K562 (cell line): ENCODE data around the gene DCAF5. TPM values are rescaled to one million over a fixed set of nuclear protein-coding genes. Genes with fewer than 3 reads are reported as not detected.
A peak's percentile ranks its signal among the peaks of the same experiment; 100 is the strongest.

Experiments used
- AFF1 ChIP-seq, 2 experiments: fragments of 450-650 bp; IDR thresholded peaks; 2 replicates each; pipeline ENCODE4 v1.6.1; 2018; ENCODE audit warnings: mild to moderate bottlenecking in 2 of 2, low read depth in 1 of 2; ENCODE audit not compliant: partially characterized antibody in 2 of 2
- ATF2 ChIP-seq: sonication (generic); formaldehyde crosslinking; IDR thresholded peaks from 2 replicates; pipeline ENCODE4 v1.8.1; 2022; ENCODE audit warnings: missing genetic modification reagents
- RAD21 ChIP-seq, 2 experiments: fragments of 250-450 bp in 1 of 2; fragments of 450-650 bp in 1 of 2; sonication (Bioruptor Pico) in 1 of 2; formaldehyde crosslinking in 1 of 2; IDR thresholded peaks in 1 of 2; conservative IDR thresholded peaks in 1 of 2; 2 replicates each; pipeline versions ENCODE4 v1.4.0 to v1.8.0; 2020 to 2022; ENCODE audit warnings: mild to moderate bottlenecking in 2 of 2, moderate library complexity in 1 of 2
- RCOR1 ChIP-seq, 2 experiments: IDR thresholded peaks; 2 replicates each; pipeline ENCODE4 v1.6.1; 2012; ENCODE audit warnings: low read depth in 2 of 2, low read length in 2 of 2, borderline replicate concordance in 1 of 2, improper control_type of control experiment in 1 of 2
- ZBTB40 ChIP-seq, 2 experiments: fragments of 450-650 bp in 1 of 2; sonication (generic) in 1 of 2; formaldehyde crosslinking in 1 of 2; IDR thresholded peaks; 2 replicates each; pipeline versions ENCODE4 v1.7.1 to v1.9.0; 2016 to 2022; ENCODE audit warnings: inconsistent platforms in 1 of 2, mild to moderate bottlenecking in 1 of 2, missing genetic modification reagents in 1 of 2
- ZNF143 ChIP-seq: sonication (generic); formaldehyde crosslinking; IDR thresholded peaks from 2 replicates; pipeline ENCODE4 v1.9.0; 2022; ENCODE audit warnings: mild to moderate bottlenecking, missing genetic modification reagents
- ZNF184 ChIP-seq: sonication (generic); formaldehyde crosslinking; IDR thresholded peaks from 2 replicates; pipeline ENCODE4 v1.5.0; 2020; ENCODE audit warnings: missing genetic modification reagents
- polyA plus RNA-seq, 8 experiments: library from polyadenylated mRNA; depleted of rRNA in 4 of 8; stranded (reverse) in 5 of 8; unstranded in 3 of 8; fragments of >200 nt; fragmentation: Nextera tagmentation in 2 of 8; fragmentation: Illumina TruSeq in 1 of 8; extraction: Ambion mirVana in 2 of 8; extraction: Trizol in 1 of 8; gene quantifications; 2 replicates each; pipeline versions ENCODE4 v1.2.1 to v1.2.3, GENCODE V29; 2011 to 2014; ENCODE audit warnings: inconsistent platforms in 1 of 8, missing spikeins in 1 of 8
- total RNA-seq, 7 experiments: library from RNA; depleted of rRNA in 6 of 7; stranded (reverse); fragments of >200 nt in 6 of 7; fragmentation: Illumina TruSeq in 2 of 7; extraction: Trizol in 2 of 7; gene quantifications; 2 replicates each; pipeline versions ENCODE4 v1.2.1 to v1.2.3, GENCODE V29; 2011 to 2021; ENCODE audit warnings: low replicate concordance in 1 of 7

DCAF5 gene
- total and polyA plus RNA-seq, 9 of the 15 experiments (the other 6 are each of a cell fraction or from before 2014, with no cell fraction given), result 5.6 to 24.1 (median 12.7) TPM

GRCh38 chr14:69101331-69101826, 51.5 kb downstream of the DCAF5 start (continued):
- TF ChIP-seq RCOR1 (IDR thresholded peaks at IDR 0.05; ENCODE audit: borderline replicate concordance in 1 of 2, low read depth in 2 of 2, low read length in 2 of 2) (peak in 1 of 2 experiments; percentile 80; a peak in 2 of 4 replicates), ZNF184 (CRISPR knock-in tag) (no peak), ZBTB40 (IDR thresholded peaks at IDR 0.05) (no peak), ZBTB40 (CRISPR knock-in tag; IDR thresholded peaks at IDR 0.05) (no peak), ZNF143 (no peak), RAD21 (CRISPR knock-in tag; conservative IDR thresholded peaks at IDR 0.05 in 1 of 2, IDR thresholded peaks at IDR 0.05 in 1 of 2) (peak; percentile 43 to 58), ATF2 (CRISPR knock-in tag) (no peak), AFF1 (IDR thresholded peaks at IDR 0.05; ENCODE audit: low read depth in 1 of 2, partially characterized antibody in 2 of 2) (peak in 1 of 2 experiments; percentile 51)
